GM10248 (cell line): ENCODE measurements around the gene RNASE1.
"Not testable (repeated sequence)": the region's sequence is repeated elsewhere in the genome, so short reads cannot be mapped to it uniquely, and the experiment has no call there.

Experiments used
- CTCF ChIA-PET: fragments of 300-600 bp; sonication (Branson Sonifier 250); formaldehyde crosslinking; extraction: SDS; loops from one replicate; lab custom pipeline; 2021; ENCODE audit warnings: antibody characterized with exemption; lab: Yijun Ruan, JAX
- POLR2A ChIA-PET: fragments of 350-650 bp; sonication (Branson Sonifier 250); formaldehyde crosslinking; extraction: SDS; loops from one replicate; lab custom pipeline; 2020; ENCODE audit warnings: antibody characterized with exemption; lab: Yijun Ruan, JAX
- DNase-seq: peaks from one replicate; pipeline ENCODE4 v3.0.0; 2012; ENCODE audit errors: extremely low spot score
- TF ChIP-seq, protein P1 (sequence below): IDR thresholded peaks from 2 replicates; pipeline ENCODE4 v1.5.1; 2012; ENCODE audit warnings: mild to moderate bottlenecking, low read depth; ENCODE audit errors: extremely low read depth, missing control alignments, control extremely low read depth

RNASE1 gene

DNA sequence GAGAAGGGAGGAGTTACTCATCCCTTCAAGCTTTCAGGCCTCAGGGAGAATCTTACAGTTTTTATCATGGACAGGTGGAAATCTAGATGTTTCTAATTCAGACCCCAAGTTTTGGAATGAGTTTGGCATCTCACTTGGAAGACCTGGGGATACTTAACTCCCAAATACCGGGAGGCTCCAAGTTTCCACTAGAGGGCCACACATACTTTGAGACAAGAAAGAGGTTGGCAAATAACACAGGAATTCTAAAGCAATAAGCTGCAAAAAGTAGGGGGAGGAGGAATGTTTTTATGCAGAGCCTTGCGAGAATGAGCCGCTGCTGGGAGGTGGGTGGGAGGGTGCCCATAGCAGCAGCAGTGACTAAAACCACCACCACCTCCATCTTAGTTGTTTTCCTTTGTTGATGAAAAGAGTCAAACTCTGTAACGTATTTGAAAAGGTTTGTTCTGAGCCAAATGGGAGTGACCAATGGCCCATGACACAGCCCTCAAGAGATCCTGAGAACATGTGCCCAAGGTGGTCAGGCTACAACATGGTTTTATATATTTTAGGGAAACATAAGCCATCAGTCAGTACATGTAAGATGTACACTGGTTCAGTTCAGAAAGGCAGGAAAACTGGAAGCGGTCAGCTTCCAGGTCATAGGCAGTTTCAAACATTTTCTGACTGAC lies 34.2 kb upstream of the RNASE1 start:
- ChIA-PET CTCF (interaction anchor here (0.9 kb wide), 1 partner anchor 40 kb away, joined by 3 read pairs; no protein-coding TSS in a partner anchor), POLR2A (no interaction called here)
- TF ChIP-seq, protein P1, sequence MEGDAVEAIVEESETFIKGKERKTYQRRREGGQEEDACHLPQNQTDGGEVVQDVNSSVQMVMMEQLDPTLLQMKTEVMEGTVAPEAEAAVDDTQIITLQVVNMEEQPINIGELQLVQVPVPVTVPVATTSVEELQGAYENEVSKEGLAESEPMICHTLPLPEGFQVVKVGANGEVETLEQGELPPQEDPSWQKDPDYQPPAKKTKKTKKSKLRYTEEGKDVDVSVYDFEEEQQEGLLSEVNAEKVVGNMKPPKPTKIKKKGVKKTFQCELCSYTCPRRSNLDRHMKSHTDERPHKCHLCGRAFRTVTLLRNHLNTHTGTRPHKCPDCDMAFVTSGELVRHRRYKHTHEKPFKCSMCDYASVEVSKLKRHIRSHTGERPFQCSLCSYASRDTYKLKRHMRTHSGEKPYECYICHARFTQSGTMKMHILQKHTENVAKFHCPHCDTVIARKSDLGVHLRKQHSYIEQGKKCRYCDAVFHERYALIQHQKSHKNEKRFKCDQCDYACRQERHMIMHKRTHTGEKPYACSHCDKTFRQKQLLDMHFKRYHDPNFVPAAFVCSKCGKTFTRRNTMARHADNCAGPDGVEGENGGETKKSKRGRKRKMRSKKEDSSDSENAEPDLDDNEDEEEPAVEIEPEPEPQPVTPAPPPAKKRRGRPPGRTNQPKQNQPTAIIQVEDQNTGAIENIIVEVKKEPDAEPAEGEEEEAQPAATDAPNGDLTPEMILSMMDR: no peak
- DNase-seq: no peak

DNA sequence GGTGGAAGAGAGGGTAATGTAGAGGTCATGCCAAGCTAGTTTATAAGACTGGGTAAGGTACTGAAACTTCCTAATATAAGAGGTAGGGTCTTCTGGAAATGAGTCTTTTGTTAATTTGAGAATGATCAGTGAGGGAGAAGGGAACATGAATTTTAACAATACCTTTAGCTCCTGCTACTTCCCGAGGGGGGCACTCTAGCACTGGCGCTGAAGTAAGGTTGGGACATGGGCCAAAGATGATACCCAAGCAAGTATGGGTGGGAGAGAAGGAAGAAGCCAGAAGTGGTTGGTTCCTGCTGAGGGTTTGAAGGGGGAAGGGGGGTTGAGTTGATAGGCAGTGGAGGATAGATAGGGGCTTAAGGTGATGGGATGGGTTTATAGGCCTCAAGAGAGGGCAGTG lies 32.3 kb upstream of the RNASE1 start:
- POLR2A ChIA-PET: no interaction called here
- no peak for DNase-seq
- CTCF ChIA-PET: no interaction called here
- TF ChIP-seq, protein P1: no peak

DNA sequence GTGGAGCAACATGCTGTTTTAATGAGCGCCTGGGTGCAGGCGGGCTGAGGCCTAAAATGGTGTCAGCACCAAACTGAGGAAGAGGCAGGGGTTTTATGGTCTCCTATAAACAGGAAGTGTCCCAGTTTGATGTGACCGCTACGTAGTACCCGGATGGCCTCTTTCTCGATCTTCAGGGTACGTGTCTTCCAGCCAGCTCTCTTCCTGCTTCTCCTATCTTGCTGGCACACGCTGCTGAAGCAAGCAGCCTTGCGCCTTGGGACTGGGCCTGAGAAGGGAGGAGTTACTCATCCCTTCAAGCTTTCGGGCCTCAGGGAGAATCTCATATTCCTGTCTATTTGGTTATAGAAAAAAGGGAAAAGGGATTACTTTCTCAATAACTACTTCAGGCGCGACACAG lies 28.2 kb upstream of the RNASE1 start:
- CTCF ChIA-PET: no interaction called here
- TF ChIP-seq, protein P1: no peak
- DNase-seq: no peak
- POLR2A ChIA-PET: no interaction called here

DNA sequence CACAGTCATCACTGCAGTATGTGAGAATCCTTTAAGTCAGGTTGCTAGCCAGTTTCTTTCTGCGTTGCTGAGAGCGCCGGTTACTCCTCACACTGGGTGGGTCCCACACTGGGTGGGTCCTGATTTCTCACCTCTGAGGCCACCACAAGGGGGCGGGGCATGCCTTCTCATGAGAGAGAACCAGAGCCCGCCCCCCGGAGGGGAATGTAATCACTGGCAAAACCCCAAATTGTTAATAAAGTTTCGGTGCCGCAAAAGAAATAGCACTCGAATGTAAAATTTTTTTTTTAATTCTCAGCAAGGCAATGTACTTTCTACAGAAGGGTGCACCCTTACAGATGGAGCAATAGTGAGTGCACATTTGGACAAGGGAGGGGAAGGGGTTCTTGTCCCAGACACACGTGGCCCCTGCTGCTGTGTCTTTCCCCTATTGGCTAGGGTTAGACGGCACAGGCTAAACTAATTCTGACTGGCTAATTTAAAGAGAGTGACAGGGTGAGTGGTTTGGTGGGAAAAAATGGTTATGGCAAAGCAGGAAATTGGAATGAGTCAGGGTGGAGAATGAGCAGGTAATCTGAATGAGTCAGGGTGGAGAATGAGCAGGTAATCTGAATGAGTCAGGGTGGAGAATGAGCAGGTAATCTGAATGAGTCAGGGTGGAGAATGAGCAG lies 25.5 kb upstream of the RNASE1 start:
- DNase-seq, POLR2A ChIA-PET: not testable (repeated sequence)
- CTCF ChIA-PET: interaction anchor here (1.7 kb wide), 1 partner anchor 10 kb away, joined by 4 read pairs; no protein-coding TSS in a partner anchor

DNA sequence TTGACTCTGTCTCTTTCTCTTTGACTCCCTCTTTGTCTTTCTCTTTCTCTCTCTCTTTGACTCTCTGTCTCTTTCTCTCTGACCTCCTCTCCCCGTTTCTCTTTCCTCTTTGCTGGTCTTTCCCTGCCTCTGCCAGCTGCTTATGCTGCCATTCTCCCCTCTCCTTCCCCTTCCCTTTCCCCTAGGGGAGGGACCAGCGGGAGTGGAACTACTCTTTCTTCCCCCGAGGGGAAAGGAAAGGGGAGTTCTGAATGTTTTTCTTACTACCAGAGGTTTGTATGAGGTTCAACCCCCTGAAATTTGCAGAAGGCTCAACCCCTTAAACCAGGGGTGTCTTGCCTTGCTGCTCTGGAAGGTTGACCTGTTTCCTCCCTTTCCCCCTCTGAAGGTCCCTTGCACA lies 24.7 kb upstream of the RNASE1 start:
- ChIA-PET POLR2A (no interaction called here), CTCF (no interaction called here)

DNA sequence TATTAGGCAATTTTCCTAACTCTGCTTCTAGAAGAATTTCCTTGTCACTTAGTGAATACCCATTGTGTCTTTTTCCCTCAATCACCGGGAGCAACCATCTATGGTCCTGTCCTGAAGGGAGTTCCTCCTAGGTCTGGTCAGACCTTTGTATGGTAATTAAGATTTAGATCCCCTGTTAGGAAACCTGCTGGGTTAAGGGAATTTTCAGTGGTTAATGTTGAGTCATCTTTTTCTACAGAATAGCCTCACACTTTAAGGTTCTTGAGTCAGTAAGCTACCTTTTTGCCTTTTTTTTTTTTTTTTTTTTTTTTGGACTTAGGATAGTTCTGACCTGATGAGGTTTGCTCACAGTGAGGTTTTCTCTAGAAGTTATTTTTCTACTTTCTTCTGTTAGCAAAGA lies 24.0 kb upstream of the RNASE1 start:
- DNase-seq, POLR2A ChIA-PET, CTCF ChIA-PET: not testable (repeated sequence)

More for the DNA sequence above, 24.7 kb upstream of the RNASE1 start:
- TF ChIP-seq, protein P1: no peak
- DNase-seq: no peak

DNA sequence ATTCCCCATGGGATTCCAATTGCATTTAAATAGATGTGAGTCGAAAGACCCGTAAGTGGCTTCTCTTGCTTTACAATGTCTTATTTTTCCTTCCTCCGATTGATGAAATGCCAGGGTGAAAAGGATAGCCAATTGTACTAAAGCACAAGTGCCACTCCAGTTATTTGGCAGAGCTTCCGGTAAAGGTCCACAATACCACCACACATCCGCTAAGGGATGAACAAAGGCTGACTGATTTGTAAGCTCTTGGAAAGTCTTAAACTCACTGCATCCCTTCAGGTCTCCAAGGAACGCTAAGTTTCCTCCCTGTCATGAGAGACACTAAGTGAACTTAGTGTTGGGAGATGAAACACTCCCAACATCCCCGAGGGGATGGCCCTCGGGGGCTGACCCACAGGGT lies 21.2 kb upstream of the RNASE1 start:
- POLR2A ChIA-PET: no interaction called here
- CTCF ChIA-PET: interaction anchor here (1.3 kb wide), 1 partner anchor 59 kb away, joined by 3 read pairs; no protein-coding TSS in a partner anchor
- TF ChIP-seq, protein P1: no peak
- no peak for DNase-seq

DNA sequence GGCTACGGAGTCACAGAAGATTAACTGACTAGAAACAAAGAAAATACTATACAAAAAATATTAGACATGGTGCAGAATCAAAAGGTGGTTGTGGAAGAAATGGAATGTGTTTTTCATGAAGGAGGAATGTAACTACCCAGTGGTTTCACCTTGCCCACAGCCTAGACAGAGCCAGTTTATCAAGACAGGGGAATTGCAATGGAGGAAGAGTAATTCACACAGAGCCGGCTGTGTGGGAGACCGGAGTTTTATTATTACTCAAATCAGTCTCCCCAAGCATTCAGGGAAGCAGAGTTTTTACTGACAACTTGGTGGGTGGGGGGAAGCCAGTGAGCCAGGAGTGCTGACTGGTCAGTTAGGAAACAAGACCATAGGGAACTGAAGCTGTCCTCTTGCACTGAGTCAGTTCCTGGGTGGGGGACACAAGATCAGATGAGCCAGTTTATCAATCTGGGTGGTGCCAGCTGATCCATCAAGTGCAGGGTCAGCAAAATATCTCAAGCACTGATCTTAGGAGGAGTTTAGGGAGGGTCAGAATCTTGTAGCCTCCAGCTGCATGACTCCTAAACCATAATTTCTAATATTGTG lies 19.0 kb upstream of the RNASE1 start:
- POLR2A ChIA-PET, DNase-seq: not testable (repeated sequence)
- CTCF ChIA-PET: interaction anchor here (0.8 to 1.0 kb wide), 3 partner anchors 33 to 130 kb away, joined by 3 read pairs; no protein-coding TSS in a partner anchor
